ENCODE results near the gene BNC2.

Gene BNC2

GRCh38 chr9:16672501-16672900, 198.0 kb downstream of the BNC2 start:
- H3K4me3 ChIP-seq (ENCODE audit: low read depth, low read length) = no peak overlapping the region
- DNase-seq (ENCODE audit: low read depth) = no peak
- TF ChIP-seq, protein P1, sequence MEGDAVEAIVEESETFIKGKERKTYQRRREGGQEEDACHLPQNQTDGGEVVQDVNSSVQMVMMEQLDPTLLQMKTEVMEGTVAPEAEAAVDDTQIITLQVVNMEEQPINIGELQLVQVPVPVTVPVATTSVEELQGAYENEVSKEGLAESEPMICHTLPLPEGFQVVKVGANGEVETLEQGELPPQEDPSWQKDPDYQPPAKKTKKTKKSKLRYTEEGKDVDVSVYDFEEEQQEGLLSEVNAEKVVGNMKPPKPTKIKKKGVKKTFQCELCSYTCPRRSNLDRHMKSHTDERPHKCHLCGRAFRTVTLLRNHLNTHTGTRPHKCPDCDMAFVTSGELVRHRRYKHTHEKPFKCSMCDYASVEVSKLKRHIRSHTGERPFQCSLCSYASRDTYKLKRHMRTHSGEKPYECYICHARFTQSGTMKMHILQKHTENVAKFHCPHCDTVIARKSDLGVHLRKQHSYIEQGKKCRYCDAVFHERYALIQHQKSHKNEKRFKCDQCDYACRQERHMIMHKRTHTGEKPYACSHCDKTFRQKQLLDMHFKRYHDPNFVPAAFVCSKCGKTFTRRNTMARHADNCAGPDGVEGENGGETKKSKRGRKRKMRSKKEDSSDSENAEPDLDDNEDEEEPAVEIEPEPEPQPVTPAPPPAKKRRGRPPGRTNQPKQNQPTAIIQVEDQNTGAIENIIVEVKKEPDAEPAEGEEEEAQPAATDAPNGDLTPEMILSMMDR (conservative IDR thresholded peaks at IDR 0.05; ENCODE audit: low read depth, low read length) = no peak

- TF ChIP-seq, protein P1 (conservative IDR thresholded peaks at IDR 0.05; ENCODE audit: low read depth, low read length) = no peak
Observed at GRCh38 chr9:16671591-16672137, 198.8 kb downstream of the BNC2 start.

DNA sequence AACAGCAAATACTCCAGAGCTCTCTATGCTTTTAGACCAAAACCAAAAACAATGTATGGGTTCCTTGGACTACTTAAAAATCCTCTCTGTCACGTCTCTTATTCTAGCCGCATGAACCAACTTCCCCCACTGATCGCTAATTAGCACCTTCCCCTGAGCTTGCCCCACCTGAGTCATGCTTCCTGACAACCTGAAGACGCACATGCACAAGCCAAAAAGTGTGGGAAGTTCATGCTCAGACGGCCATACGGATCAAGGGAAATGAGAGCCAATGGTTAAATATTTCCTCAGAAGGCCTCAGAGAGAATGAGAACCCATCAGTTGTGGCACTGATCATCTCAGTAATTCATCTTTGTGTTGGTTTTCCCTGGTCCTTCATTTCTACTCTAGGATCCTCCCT, 199.7 kb downstream of the BNC2 start:
- no peak overlapping the region for H3K4me3 ChIP-seq (ENCODE audit: low read depth, low read length)
- TF ChIP-seq, protein P1 (conservative IDR thresholded peaks at IDR 0.05; ENCODE audit: low read depth, low read length) = no peak
- DNase-seq (ENCODE audit: low read depth) = no peak

More at GRCh38 chr9:16671591-16672137, 198.8 kb downstream of the BNC2 start:
- DNase-seq (ENCODE audit: low read depth) = peak; percentile 85
- H3K4me3 ChIP-seq (ENCODE audit: low read depth, low read length) = no peak overlapping the region

DNA sequence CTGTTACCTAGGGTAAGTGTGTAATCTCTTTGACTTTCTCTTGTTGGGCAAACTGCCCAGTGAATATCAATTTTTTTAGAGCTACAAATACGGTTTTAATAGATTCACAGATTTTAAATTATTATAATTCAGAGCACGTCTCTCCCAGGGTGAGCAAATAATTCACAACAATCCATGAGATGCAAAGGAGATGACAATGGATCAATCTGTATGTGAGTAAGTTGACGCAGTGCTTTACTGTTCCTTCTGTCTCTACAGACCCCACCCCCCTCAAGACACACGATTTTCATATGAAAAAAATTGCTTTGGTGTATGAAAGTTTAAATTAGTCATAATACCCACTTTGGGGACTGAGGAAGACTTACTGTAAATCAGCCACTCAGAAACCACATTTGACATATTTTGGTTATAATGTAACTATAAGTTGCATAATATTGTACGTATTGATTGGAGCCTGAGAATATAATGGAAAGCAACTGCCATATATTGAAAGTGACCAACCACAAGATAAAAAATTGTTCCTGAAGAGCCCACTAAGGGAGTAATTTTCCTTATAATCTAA, 201.7 kb downstream of the BNC2 start:
- no peak overlapping the region for H3K4me3 ChIP-seq (ENCODE audit: low read depth, low read length)
- TF ChIP-seq, protein P1 (conservative IDR thresholded peaks at IDR 0.05; ENCODE audit: low read depth, low read length) = no peak
- peak; percentile 35 for DNase-seq (ENCODE audit: low read depth)

- TF ChIP-seq, protein P1 (conservative IDR thresholded peaks at IDR 0.05; ENCODE audit: low read depth, low read length) = no peak
- no peak overlapping the region for H3K4me3 ChIP-seq (ENCODE audit: low read depth, low read length)
- peak; percentile 31 for DNase-seq (ENCODE audit: low read depth)
Observed at GRCh38 chr9:16664211-16664610, 206.3 kb downstream of the BNC2 start.

- DNase-seq (ENCODE audit: low read depth) = no peak
- TF ChIP-seq, protein P1 (conservative IDR thresholded peaks at IDR 0.05; ENCODE audit: low read depth, low read length) = no peak
- H3K4me3 ChIP-seq (ENCODE audit: low read depth, low read length) = no peak overlapping the region
Observed at GRCh38 chr9:16661816-16662215, 208.7 kb downstream of the BNC2 start.

GRCh38 chr9:16659096-16659495, 211.4 kb downstream of the BNC2 start:
- no peak overlapping the region for H3K4me3 ChIP-seq (ENCODE audit: low read depth, low read length)
- DNase-seq (ENCODE audit: low read depth) = no peak
- TF ChIP-seq, protein P1 (conservative IDR thresholded peaks at IDR 0.05; ENCODE audit: low read depth, low read length) = no peak

All from choroid plexus epithelial cell (primary cell).